Activated CD4-positive, alpha-beta T cell treated with anti-CD3 and anti-CD28 coated beads, Interleukin-2, amount 10 ng/mL, durations not matched to agents 24 days and 14 days (primary cell): ENCODE measurements around the gene DBF4. TPM values are rescaled to one million over a fixed set of nuclear protein-coding genes. Genes with fewer than 3 reads are reported as not detected.
"Not testable (repeated sequence)": the region's sequence is repeated elsewhere in the genome, so short reads cannot be mapped to it uniquely, and the experiment has no call there.

Source experiments
- DNase-seq: peaks from one replicate; pipeline ENCODE4 v3.0.0; 2022
- H3K27ac Mint-ChIP-seq: one replicate; pipeline ENCODE4 v1.8.0; 2022; ENCODE audit warnings: mild to moderate bottlenecking, mixed read lengths
- H3K27me3 Mint-ChIP-seq: one replicate; pipeline ENCODE4 v1.8.0; 2022; ENCODE audit warnings: mixed read lengths
- H3K36me3 Mint-ChIP-seq: one replicate; pipeline ENCODE4 v1.8.0; 2022; ENCODE audit warnings: low read depth, mild to moderate bottlenecking, mixed read lengths
- H3K4me1 Mint-ChIP-seq: one replicate; pipeline ENCODE4 v1.8.0; 2021; ENCODE audit warnings: mixed read lengths
- H3K4me3 Mint-ChIP-seq: one replicate; pipeline ENCODE4 v1.8.0; 2022; ENCODE audit warnings: mild to moderate bottlenecking, moderate library complexity, mixed read lengths
- H3K9me3 Mint-ChIP-seq: one replicate; pipeline ENCODE4 v1.8.0; 2021; ENCODE audit warnings: mixed read lengths
- intact Hi-C: fragments of 100-400 bp; cut with micrococcal nuclease; formaldehyde crosslinking; loops from one replicate; pipeline ENCODE4 v1.15.1; 2023
- total RNA-seq: library from RNA; stranded (reverse); gene quantifications from 2 replicates; pipeline ENCODE4 v1.2.3, GENCODE V29; 2022

The DBF4 gene
- total RNA-seq, 1 donor from 2014 or later, result 65.7 TPM

DNA sequence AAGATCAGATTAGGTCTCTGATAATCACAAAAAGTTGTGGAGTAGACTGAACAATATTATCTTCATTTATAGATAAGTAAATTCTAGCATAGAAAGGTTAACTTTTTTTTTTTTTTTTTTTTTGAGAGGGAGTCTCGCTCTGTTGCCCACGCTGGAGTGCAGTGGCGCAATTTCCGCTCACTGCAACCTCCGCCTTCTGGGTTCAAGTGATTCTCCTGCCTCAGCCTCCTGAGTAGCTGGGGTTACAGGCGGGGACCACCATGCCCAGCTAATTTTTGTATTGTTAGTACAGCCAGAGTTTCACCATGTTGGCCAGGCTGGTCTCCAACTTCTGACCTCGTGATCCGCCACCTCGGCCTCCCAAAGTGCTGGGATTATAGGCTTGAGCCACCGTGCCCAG is 3.0 kb upstream of the DBF4 start:
- intact Hi-C loops, H3K9me3 Mint-ChIP-seq, H3K27me3 Mint-ChIP-seq, H3K27ac Mint-ChIP-seq, DNase-seq, H3K4me3 Mint-ChIP-seq: not testable (repeated sequence)
- H3K4me1 Mint-ChIP-seq, result peaks cover 30% of the 10 kb centered on the region
- H3K36me3 Mint-ChIP-seq, result peaks cover 52% of the 10 kb centered on the region

DNA sequence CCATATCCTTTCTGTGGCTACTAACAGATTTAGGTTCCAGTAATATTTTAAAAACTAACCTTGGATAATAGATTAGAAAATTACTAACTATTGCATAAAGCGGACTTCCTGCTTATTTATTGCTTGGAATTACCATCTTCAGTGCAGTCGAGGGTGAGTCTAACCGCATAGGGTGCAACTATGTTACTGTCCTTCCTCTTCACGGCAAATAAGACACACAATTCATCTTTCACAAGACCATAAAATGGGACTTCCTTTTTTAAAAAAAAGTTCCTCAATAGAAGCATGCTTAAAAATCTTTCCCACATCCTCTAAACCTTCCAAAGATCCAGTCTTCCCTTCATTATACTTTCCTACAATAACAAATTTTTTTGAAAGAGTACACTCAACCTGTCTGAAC is 2.2 kb upstream of the DBF4 start:
- Mint-ChIP-seq H3K27me3 (no peaks in the 10 kb centered on the region), H3K4me3 (peak overlapping the region; percentile 88), H3K4me1 (peaks cover 34% of the 10 kb centered on the region), H3K9me3 (peaks cover 8% of the 10 kb centered on the region), H3K36me3 (peaks cover 47% of the 10 kb centered on the region), H3K27ac (peak overlapping the region; percentile 1)
- no peak for DNase-seq
- intact Hi-C loops, result loop anchor here (2.0 kb wide), 1 partner anchor 13 kb away; no protein-coding TSS in a partner anchor

DNA sequence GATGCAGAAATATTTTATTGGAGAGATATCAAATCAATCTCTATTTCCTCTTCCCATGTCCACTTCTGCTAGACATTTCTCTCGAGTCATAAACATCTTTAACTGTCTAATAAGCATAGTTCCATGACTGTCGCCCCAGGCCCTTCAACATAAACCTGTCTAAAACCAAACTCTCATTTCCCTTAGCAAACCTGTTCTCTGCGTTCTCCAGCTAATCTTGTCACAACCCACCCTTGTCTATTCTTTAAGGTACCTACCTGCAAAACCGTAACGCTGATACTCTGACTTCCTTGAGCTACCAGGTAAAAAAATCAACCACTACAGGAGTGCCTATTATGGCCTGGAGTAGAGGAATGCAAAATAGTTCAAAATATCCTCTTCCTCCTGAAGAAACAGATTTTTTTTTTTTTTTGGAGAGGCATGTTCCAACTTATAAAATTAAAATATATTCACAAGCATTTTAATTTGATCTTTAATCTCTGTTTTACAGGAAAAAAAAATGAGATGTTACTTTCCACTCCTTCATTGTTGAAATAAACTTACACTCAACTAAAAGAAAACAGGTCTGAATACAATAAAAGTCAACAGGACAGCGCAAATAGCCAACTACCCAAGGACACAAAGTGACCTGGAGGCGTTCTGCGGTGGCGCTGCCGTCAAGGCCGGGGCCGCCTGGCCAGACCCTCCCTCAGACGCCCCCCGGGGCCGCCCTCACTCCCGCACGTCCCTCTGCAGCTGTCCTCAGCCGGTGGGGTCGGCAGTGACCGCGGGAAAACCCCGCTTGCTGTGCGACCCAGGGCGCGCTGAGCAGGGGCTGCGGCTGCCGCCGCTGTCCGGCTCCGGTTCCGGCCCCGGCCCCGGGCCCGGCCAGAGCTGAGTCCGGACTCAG is 898 bp upstream of the DBF4 start:
- Mint-ChIP-seq H3K27ac (peak overlapping the region; percentile 98), H3K27me3 (no peaks in the 10 kb centered on the region), H3K36me3 (peaks cover 45% of the 10 kb centered on the region), H3K4me3 (peak overlapping the region; percentile 88), H3K4me1 (peaks cover 43% of the 10 kb centered on the region), H3K9me3 (peaks cover 8% of the 10 kb centered on the region)
- peak; percentile 65 for DNase-seq
- intact Hi-C loops, result loop anchor here (1.0 to 5.0 kb wide), 8 partner anchors 12 to 723 kb away; partner anchors contain the start of genes ADAM22, DMTF1, RUNDC3B and TMEM243

DNA sequence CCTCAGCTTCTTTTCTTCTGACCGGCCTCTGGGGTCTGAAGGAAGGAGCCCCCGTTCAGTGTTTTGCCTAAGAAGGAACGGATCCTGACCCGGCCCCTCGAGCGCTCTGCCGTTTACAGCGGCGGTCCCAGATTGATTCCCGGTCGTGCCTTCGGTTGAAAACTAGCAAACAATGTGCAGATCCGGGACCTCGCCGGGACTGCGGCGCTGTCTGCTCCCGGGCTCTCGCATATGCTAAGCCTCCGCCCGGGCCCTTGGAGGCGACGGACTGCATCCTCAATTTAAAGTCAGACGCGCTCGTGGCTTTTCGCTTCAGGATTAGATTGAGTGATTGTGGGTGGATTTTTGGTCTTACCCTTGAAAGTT is 559 bp downstream of the DBF4 start:
- Mint-ChIP-seq H3K4me3 (peak overlapping the region; percentile 88), H3K27me3 (no peaks in the 10 kb centered on the region), H3K4me1 (peaks cover 51% of the 10 kb centered on the region), H3K27ac (peak overlapping the region; percentile 98), H3K36me3 (peaks cover 40% of the 10 kb centered on the region), H3K9me3 (no peaks in the 10 kb centered on the region)
- intact Hi-C loops, result loop anchor here (1.0 to 5.0 kb wide), 9 partner anchors 10 to 725 kb away; partner anchors contain the start of genes ADAM22, CROT, DMTF1 and RUNDC3B
- peak; percentile 86 for DNase-seq

DNA sequence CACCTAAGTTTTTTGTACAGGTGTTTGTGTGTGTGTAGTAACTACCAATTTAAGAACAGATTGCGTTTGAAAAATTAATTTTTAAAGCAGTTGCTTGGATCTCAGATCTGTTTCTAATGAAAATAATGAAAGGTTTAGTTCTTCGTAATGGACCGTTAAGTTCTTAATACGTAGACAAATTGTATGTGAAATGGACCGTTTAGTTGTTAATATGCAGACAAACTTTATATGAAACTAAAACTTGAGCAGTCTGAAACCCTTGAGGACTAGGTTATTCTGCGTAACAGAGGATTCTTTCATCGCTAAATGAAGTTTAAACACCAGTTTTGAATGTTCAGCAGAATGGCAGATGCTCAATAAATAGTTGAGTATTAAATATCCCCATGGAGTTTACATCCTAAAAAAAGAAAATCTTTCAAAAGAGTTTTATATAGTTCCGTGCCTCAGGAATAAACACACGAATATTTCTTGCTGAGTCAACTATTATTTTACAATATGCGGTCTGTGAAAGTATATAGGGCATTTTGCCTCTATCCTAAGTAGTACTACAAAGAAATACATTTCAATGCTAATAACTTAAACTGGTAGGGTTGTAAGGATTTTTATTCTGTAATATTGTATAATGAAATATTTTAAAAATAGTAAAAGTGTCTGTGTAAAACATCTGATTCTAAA is 1.2 kb downstream of the DBF4 start:
- H3K4me1 Mint-ChIP-seq, result peaks cover 55% of the 10 kb centered on the region
- no peaks in the 10 kb centered on the region for H3K9me3 Mint-ChIP-seq
- no peaks in the 10 kb centered on the region for H3K27me3 Mint-ChIP-seq
- DNase-seq, result no peak
- H3K27ac Mint-ChIP-seq, result peak overlapping the region; percentile 98
- H3K36me3 Mint-ChIP-seq, result peaks cover 39% of the 10 kb centered on the region
- intact Hi-C loops, result loop anchor here (1.0 to 5.0 kb wide), 7 partner anchors 25 to 725 kb away; partner anchors contain the start of genes CROT, DMTF1, RUNDC3B and TMEM243
- H3K4me3 Mint-ChIP-seq, result peak overlapping the region; percentile 88

DNA sequence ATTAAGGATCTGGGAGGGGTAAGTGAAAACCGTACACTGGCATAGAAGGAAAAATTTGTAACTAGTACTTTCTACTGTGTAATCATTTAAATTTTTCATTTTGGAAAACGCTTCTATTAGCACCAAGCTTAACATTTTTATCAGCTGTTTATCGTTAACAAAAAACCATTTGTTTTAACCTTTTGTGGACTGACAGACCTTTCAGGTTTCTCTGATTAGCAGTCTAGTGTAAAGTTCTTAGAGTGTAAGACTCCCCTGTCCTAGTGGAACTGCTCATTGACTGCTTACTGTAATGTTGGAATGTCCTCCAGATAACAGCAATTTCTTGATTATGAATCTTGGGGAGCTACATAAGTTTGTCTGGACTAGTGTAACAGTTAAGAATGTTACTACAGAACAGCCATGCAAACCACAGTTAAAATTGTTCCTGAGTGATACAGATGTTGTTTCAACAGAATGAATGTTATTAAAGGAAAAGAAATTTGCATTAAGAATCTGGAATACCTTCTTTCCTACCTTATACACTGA is 2.0 kb downstream of the DBF4 start:
- Mint-ChIP-seq H3K27ac (peak overlapping the region; percentile 17), H3K4me1 (peaks cover 56% of the 10 kb centered on the region)
- intact Hi-C loops, result loop anchor here (5.0 kb wide), 3 partner anchors 46 to 726 kb away; partner anchors contain the start of genes DMTF1 and RUNDC3B

DNA sequence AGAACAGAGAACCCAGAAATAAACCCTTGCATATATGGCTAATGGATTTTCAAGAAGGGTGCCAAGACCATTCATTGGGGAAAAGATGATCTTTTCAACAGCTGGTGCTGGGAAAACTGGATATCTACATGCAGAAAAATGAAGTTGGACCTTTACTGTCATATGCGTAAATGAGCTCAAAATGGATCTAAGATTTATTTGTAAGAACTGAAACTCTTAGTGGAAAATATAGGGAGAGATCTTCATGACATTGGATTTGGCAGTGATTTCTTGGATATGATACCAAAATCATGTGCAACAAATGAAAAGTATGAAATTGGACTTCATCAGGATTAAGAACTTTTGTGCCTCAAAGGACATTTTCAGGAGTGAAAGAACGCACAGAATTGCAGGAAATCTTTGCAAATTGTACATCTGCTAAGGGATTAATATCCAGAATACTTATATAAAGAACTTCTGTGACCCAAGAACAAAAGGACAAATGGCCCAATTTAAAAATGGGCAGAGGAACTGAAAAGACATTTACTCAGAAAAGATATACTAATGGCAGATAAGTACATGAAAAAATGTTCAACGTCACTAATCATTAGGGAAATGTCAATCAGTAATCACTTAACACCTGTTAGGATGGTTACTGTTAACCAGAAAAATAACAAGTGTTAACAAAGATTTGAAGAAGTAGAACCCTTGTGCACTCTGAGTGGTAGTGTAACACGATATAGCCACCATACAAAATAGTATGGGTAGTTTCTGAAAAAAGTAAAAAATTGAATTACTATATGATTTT is 6.1 kb downstream of the DBF4 start:
- peaks cover 46% of the 10 kb centered on the region for H3K36me3 Mint-ChIP-seq
- no peaks in the 10 kb centered on the region for H3K27me3 Mint-ChIP-seq
- DNase-seq, result no peak
- no peaks in the 10 kb centered on the region for H3K9me3 Mint-ChIP-seq
- H3K4me3 Mint-ChIP-seq, result no peak overlapping the region
- H3K27ac Mint-ChIP-seq, result no peak overlapping the region
- peaks cover 43% of the 10 kb centered on the region for H3K4me1 Mint-ChIP-seq
- intact Hi-C loops, result no loop called here

More for the DNA sequence above, 2.0 kb downstream of the DBF4 start:
- peak overlapping the region; percentile 88 for H3K4me3 Mint-ChIP-seq
- no peak for DNase-seq
- H3K36me3 Mint-ChIP-seq, result peaks cover 36% of the 10 kb centered on the region
- H3K9me3 Mint-ChIP-seq, result no peaks in the 10 kb centered on the region
- no peaks in the 10 kb centered on the region for H3K27me3 Mint-ChIP-seq

DNA sequence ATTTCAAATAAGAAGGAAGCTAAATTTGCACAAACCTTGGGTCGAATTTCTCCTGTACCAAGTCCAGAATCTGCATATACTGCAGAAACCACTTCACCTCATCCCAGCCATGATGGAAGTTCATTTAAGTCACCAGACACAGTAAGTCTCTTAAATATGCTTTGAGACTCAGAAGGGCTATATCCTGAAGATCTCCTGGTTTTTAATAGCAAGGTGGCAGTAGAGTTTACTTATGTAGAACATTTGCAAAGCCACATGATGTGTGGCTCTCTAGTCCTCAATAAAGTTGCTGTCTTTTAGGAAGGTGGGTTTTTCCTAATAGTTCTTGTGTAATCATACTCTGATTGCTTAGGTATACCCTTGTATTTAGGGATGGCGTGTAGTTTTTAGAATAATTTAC is 8.7 kb downstream of the DBF4 start:
- Mint-ChIP-seq H3K27me3 (no peaks in the 10 kb centered on the region), H3K4me1 (peaks cover 28% of the 10 kb centered on the region), H3K36me3 (peaks cover 49% of the 10 kb centered on the region), H3K4me3 (no peak overlapping the region), H3K9me3 (no peaks in the 10 kb centered on the region), H3K27ac (no peak overlapping the region)
- DNase-seq, result no peak
- intact Hi-C loops, result loop anchor here (5.0 kb wide), 1 partner anchor 378 kb away; no protein-coding TSS in a partner anchor

DNA sequence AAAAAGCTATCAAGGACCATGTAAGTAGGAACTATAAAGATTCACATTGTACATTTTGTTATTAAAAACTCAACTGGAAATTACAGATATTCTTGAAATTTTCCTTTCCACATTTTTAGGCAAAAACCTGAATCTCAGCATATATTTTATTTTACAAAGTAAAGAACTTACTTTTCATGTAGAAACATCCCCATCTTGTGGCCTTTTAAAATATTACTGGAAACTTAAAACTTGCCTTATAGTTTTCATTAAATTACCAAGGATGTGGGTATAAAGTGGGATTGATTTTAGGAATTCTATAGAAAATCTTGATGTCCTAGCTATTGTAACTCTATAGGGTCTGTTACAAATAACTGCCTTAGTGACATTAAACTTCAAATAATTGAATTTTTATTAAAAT is 10.6 kb downstream of the DBF4 start:
- Mint-ChIP-seq H3K4me3 (no peak overlapping the region), H3K9me3 (no peaks in the 10 kb centered on the region), H3K36me3 (peaks cover 48% of the 10 kb centered on the region), H3K27ac (no peak overlapping the region), H3K4me1 (peaks cover 20% of the 10 kb centered on the region), H3K27me3 (no peaks in the 10 kb centered on the region)
- no peak for DNase-seq
- intact Hi-C loops, result loop anchor here (1.0 to 5.0 kb wide), 3 partner anchors 11 to 380 kb away; partner anchors contain the start of genes DBF4 and SLC25A40

DNA sequence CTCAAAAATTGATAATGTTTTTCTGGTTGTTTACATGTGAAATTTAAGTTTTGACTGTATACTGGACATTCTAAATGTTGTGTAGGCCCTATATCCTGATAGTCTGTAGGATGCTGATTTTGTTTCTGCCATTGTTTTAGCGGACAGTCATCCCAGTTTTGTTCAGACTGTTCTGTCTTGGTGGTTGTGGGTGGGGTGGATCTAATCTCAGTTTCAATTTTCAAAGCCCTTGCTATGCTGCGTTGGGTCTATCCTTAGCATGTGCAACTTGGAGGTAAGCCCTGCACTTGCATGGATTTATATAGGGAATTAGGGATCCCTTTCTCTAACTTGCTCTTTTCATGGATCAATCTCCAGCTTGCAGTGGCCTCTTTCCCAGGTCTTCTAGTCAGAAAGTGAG is 19.1 kb downstream of the DBF4 start:
- H3K4me1 Mint-ChIP-seq, result peaks cover 11% of the 10 kb centered on the region
- peaks cover 65% of the 10 kb centered on the region for H3K36me3 Mint-ChIP-seq
- no peak for DNase-seq
- H3K9me3 Mint-ChIP-seq, result no peaks in the 10 kb centered on the region
- intact Hi-C loops, result no loop called here
- H3K4me3 Mint-ChIP-seq, result no peak overlapping the region
- H3K27ac Mint-ChIP-seq, result no peak overlapping the region
- H3K27me3 Mint-ChIP-seq, result no peaks in the 10 kb centered on the region

DNA sequence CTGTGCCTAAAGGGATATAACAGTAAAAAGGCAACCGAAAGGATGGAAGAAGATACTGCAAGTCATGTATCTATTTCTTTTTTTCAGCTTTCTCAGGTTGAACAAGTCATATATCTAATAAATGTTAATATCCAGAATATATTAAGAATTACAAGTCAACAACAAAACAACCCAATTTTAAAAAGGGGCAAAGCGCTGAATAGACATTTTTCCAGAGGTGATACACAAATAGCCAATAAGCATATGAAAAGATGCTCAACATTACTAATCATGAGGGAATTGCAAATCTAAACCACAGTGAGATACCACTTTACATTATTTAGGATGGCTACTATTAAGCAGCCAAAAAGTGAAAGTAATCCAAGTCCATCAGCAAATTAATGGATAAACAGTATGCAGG is 23.0 kb downstream of the DBF4 start:
- intact Hi-C loops, result no loop called here
- Mint-ChIP-seq H3K36me3 (peaks cover 65% of the 10 kb centered on the region), H3K9me3 (no peaks in the 10 kb centered on the region), H3K27ac (no peak overlapping the region), H3K27me3 (no peaks in the 10 kb centered on the region), H3K4me3 (no peak overlapping the region), H3K4me1 (peaks cover 12% of the 10 kb centered on the region)
- DNase-seq, result no peak

DNA sequence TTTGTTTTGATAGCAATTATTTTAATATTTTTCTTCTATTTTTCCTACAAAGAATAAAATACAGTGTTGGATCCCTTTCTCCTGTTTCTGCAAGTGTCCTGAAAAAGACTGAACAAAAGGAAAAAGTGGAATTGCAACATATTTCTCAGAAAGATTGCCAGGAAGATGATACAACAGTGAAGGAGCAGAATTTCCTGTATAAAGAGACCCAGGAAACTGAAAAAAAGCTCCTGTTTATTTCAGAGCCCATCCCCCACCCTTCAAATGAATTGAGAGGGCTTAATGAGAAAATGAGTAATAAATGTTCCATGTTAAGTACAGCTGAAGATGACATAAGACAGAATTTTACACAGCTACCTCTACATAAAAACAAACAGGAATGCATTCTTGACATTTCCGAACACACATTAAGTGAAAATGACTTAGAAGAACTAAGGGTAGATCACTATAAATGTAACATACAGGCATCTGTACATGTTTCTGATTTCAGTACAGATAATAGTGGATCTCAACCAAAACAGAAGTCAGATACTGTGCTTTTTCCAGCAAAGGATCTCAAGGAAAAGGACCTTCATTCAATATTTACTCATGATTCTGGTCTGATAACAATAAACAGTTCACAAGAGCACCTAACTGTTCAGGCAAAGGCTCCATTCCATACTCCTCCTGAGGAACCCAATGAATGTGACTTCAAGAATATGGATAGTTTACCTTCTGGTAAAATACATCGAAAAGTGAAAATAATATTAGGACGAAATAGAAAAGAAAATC is 31.0 kb downstream of the DBF4 start:
- H3K27ac Mint-ChIP-seq, H3K27me3 Mint-ChIP-seq, H3K4me3 Mint-ChIP-seq, intact Hi-C loops, H3K9me3 Mint-ChIP-seq, H3K4me1 Mint-ChIP-seq, DNase-seq: not testable (repeated sequence)
- peaks cover 26% of the 10 kb centered on the region for H3K36me3 Mint-ChIP-seq
